ENCODE data around the gene SAA2.

- TF ChIP-seq, protein P1, sequence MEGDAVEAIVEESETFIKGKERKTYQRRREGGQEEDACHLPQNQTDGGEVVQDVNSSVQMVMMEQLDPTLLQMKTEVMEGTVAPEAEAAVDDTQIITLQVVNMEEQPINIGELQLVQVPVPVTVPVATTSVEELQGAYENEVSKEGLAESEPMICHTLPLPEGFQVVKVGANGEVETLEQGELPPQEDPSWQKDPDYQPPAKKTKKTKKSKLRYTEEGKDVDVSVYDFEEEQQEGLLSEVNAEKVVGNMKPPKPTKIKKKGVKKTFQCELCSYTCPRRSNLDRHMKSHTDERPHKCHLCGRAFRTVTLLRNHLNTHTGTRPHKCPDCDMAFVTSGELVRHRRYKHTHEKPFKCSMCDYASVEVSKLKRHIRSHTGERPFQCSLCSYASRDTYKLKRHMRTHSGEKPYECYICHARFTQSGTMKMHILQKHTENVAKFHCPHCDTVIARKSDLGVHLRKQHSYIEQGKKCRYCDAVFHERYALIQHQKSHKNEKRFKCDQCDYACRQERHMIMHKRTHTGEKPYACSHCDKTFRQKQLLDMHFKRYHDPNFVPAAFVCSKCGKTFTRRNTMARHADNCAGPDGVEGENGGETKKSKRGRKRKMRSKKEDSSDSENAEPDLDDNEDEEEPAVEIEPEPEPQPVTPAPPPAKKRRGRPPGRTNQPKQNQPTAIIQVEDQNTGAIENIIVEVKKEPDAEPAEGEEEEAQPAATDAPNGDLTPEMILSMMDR (IDR thresholded peaks at IDR 0.05; ENCODE audit: poor library complexity) = no peak
- TF ChIP-seq EZH2phosphoT487 (IDR thresholded peaks at IDR 0.05; ENCODE audit: low read depth, severe bottlenecking, unreplicated experiment) = no peak
- TF ChIP-seq EZH2 (IDR thresholded peaks at IDR 0.05; ENCODE audit: borderline replicate concordance) = no peak
Observed at GRCh38 chr11:18280438-18281045, 32.1 kb upstream of the SAA2 start.

Measured in hepatocyte (in vitro differentiated cells).